Heart left ventricle (tissue), 16 donors: Measurements from ENCODE around the gene PI4K2B. TPM values are rescaled to one million over a fixed set of nuclear protein-coding genes. Genes with fewer than 3 reads are reported as not detected.

ENCODE experiments used
- ATAC-seq, 4 donors: fragments of 200-7000 bp; cut with Tn5 transposase; one replicate each; pipeline ENCODE4 v1.9.1; 2020 to 2022; ENCODE audit warnings: moderate library complexity in 4 of 4, mild to moderate bottlenecking in 3 of 4, moderate number of reproducible peaks in 1 of 4
- DNase-seq, 5 donors: peaks; one replicate each; pipeline ENCODE4 v3.0.0-alpha.2; 2020
- H3K27ac ChIP-seq, 12 donors: fragments of 200-600 bp; sonication (generic) in 4 of 12; one replicate each; pipeline versions ENCODE4 v1.5.0 to v1.8.0; 2016 to 2022; ENCODE audit warnings: mild to moderate bottlenecking in 2 of 12
- H3K27me3 ChIP-seq, 9 donors: fragments of 200-600 bp; sonication (generic) in 2 of 9; one replicate each; pipeline versions ENCODE4 v1.5.1 to v1.8.0; 2016 to 2022; ENCODE audit warnings: mild to moderate bottlenecking in 3 of 9
- H3K36me3 ChIP-seq, 9 donors: fragments of 200-600 bp; sonication (generic) in 2 of 9; one replicate each; pipeline versions ENCODE4 v1.5.0 to v1.8.0; 2018 to 2022; ENCODE audit warnings: mild to moderate bottlenecking in 2 of 9
- H3K4me1 ChIP-seq, 12 donors: fragments of 200-600 bp; sonication (generic) in 4 of 12; one replicate each; pipeline versions ENCODE4 v1.5.0 to v1.8.0; 2016 to 2022; ENCODE audit warnings: mild to moderate bottlenecking in 3 of 12
- H3K4me3 ChIP-seq, 12 donors: fragments of 200-600 bp; sonication (generic) in 4 of 12; one replicate each; pipeline versions ENCODE4 v1.5.0 to v1.8.0; 2017 to 2022; ENCODE audit warnings: mild to moderate bottlenecking in 9 of 12, moderate library complexity in 4 of 12
- H3K9me3 ChIP-seq, 12 donors: fragments of 200-600 bp; sonication (generic) in 4 of 12; one replicate each; pipeline versions ENCODE4 v1.5.0 to v1.8.0; 2016 to 2022; ENCODE audit warnings: mild to moderate bottlenecking in 1 of 12
- CTCF ChIP-seq, 12 donors: fragments of 200-600 bp; sonication (generic) in 4 of 12; IDR thresholded peaks; one replicate each; pipeline versions ENCODE4 v1.5.0 to v1.8.0; 2018 to 2022; ENCODE audit warnings: antibody characterized with exemption in 12 of 12, mild to moderate bottlenecking in 5 of 12
- POLR2A ChIP-seq, 2 donors: fragments of 450-650 bp; IDR thresholded peaks; one replicate each; pipeline ENCODE4 v1.6.1; 2017; ENCODE audit warnings: antibody characterized with exemption in 2 of 2, mild to moderate bottlenecking in 2 of 2, moderate library complexity in 2 of 2
- WGBS, 4 donors: extraction: QIAGEN DNeasy Blood & Tissue Kit in 2 of 4; methylation state at CpG; one replicate each; pipeline versions ENCODE4 v1.1.5 to v1.1.7; 2013 to 2018; 5-methylcytosine and 5-hydroxymethylcytosine counted together
- intact Hi-C, 10 donors: fragments of 100-400 bp; cut with DNase I; formaldehyde crosslinking; loops; one replicate each; pipeline versions ENCODE4 v1.11.1 to v1.14.2; 2022
- polyA plus RNA-seq, 2 donors: library from polyadenylated mRNA; stranded (reverse); fragments of 200-250 nt; gene quantifications; one replicate each; pipeline ENCODE4 v1.2.3, GENCODE V29; 2013
- total RNA-seq, 9 donors: library from RNA; depleted of rRNA in 2 of 9; stranded (reverse); fragments of >200 nt in 2 of 9; fragmentation: NEBNext Ultra II Directional in 3 of 9; extraction: Animal tissue kit (Norgen Biotek cat#: 25700) in 3 of 9; gene quantifications; one replicate each; pipeline versions ENCODE4 v1.1.0 to v1.2.4, GENCODE V29; 2016 to 2023
- donor health status: ischemic (EF 13 %, LVEDD 7.1; RV severe dilation, severe dysfunction).
- donor health status: healthy with polysubstance abuse.
- donor health status: DM: no; HTN: yes; CAD: no.
- donor health status: DM: no; HTN: no; CAD: no.
- donor health status: ischemic (EF 25% LVEDD 6.9; RV normal size, moderate dysfunction).
- donor health status: ischemic (EF 25% LVEDD 5.7; RV mildly dilated, moderate dysfunction).
- donor health status: healthy.
- donor health status: DM: yes; HTN: yes; CAD: no.
- donor health status: ischemic (EF 35%, LVEDD 5.7; RV mildly dilated, moderate dysfunction).
- donor health status: nonischemic (EF 11% LVEDD 7.7; RV severe dilation, severe dysfunction).
- donor health status: DM: yes; HTN: yes; CAD: no.
- donor health status: PGD.
- donor health status: ischemic (EF 29% LVEDD 5.4; RV normal size, mild dysfunction).
- donor health status: nonischemic (EF 23%, LVEDD 6.1; RV moderate dilation, normal function).

PI4K2B gene
- total and polyA plus RNA-seq, 11 donors = 1.3 to 6.8 (median 2.6) TPM

- Histone ChIP-seq H3K9me3 (no peaks in the 10 kb centered on the region), H3K4me1 (peaks cover 0 to 5% (median 0%) of the 10 kb centered on the region in 12 donors), H3K27ac (no peak overlapping the region), H3K27me3 (no peaks in the 10 kb centered on the region), H3K4me3 (no peak overlapping the region), H3K36me3 (no peaks in the 10 kb centered on the region)
- no peak for TF ChIP-seq POLR2A (IDR thresholded peaks at IDR 0.05)
- no peak for TF ChIP-seq CTCF (IDR thresholded peaks at IDR 0.05)
- WGBS, 4 donors = 67 to 93% (median 89%) methylated on average over 4 of the region's 4 CpGs
- intact Hi-C loops = loop anchor here in 2 of 10 donors (5.0 to 10.0 kb wide), 2 partner anchors 72 to 144 kb away; partner anchors contain the start of genes PI4K2B (in 1 of the 2) and SEPSECS (in 1 of the 2)
- no peak for DNase-seq
- ATAC-seq = no peak
These were observed 72.8 kb downstream of the PI4K2B start for GRCh38 chr4:25306518-25307057.

GRCh38 chr4:25307596-25307995 is 73.8 kb downstream of the PI4K2B start:
- H3K9me3 ChIP-seq = no peaks in the 10 kb centered on the region
- no peak overlapping the region for H3K4me3 ChIP-seq
- no peak overlapping the region for H3K27ac ChIP-seq
- H3K4me1 ChIP-seq = peaks cover 0 to 6% (median 0%) of the 10 kb centered on the region in 12 donors
- TF ChIP-seq CTCF (IDR thresholded peaks at IDR 0.05) (no peak), POLR2A (IDR thresholded peaks at IDR 0.05) (no peak)
- intact Hi-C loops = loop anchor here in 2 of 10 donors (5.0 to 10.0 kb wide), 2 partner anchors 73 to 145 kb away; partner anchors contain the start of genes PI4K2B (in 1 of the 2) and SEPSECS (in 1 of the 2)
- DNase-seq (no peak), ATAC-seq (no peak)
- no peaks in the 10 kb centered on the region for H3K36me3 ChIP-seq
- 47 to 74% (median 64%) methylated on average over 7 of the region's 7 CpGs for WGBS, 4 donors
- no peaks in the 10 kb centered on the region for H3K27me3 ChIP-seq

GRCh38 chr4:25308306-25308705 is 74.5 kb downstream of the PI4K2B start:
- intact Hi-C loops = loop anchor here in 2 of 10 donors (5.0 to 10.0 kb wide), 2 partner anchors 74 to 146 kb away; partner anchors contain the start of genes PI4K2B (in 1 of the 2) and SEPSECS (in 1 of the 2)
- DNase-seq (no peak), ATAC-seq (no peak)
- H3K9me3 ChIP-seq = no peaks in the 10 kb centered on the region
- H3K27ac ChIP-seq = no peak overlapping the region
- TF ChIP-seq CTCF (IDR thresholded peaks at IDR 0.05) = no peak
- TF ChIP-seq POLR2A (IDR thresholded peaks at IDR 0.05) = no peak
- H3K36me3 ChIP-seq = no peaks in the 10 kb centered on the region
- H3K27me3 ChIP-seq = no peaks in the 10 kb centered on the region
- no peak overlapping the region for H3K4me3 ChIP-seq
- H3K4me1 ChIP-seq = peaks cover 0 to 9% (median 4%) of the 10 kb centered on the region in 12 donors
- 78 to 95% (median 86%) methylated on average over 2 of the region's 2 CpGs for WGBS, 4 donors

- Histone ChIP-seq H3K9me3 (no peaks in the 10 kb centered on the region), H3K4me3 (no peak overlapping the region), H3K27me3 (no peaks in the 10 kb centered on the region), H3K36me3 (no peaks in the 10 kb centered on the region), H3K4me1 (peaks cover 0 to 13% (median 8%) of the 10 kb centered on the region in 12 donors), H3K27ac (no peak overlapping the region)
- intact Hi-C loops = loop anchor here in 2 of 10 donors (5.0 to 10.0 kb wide), 2 partner anchors 74 to 146 kb away; partner anchors contain the start of genes PI4K2B (in 1 of the 2) and SEPSECS (in 1 of the 2)
- ATAC-seq (no peak), DNase-seq (no peak)
- 54 to 77% (median 67%) methylated on average over 5 to 7 of the region's 7 CpGs for WGBS, 4 donors
- TF ChIP-seq POLR2A (IDR thresholded peaks at IDR 0.05) (no peak), CTCF (IDR thresholded peaks at IDR 0.05) (no peak)
These were observed 74.9 kb downstream of the PI4K2B start for GRCh38 chr4:25308761-25309160.
